Endothelial cell of umbilical vein (primary cell): ENCODE data around the gene COL28A1. TPM values are rescaled to one million over a fixed set of nuclear protein-coding genes. Genes with fewer than 3 reads are reported as not detected.

ENCODE experiments used
- BruUV-seq: library from RNA; stranded (reverse); fragments of 400-500 nt; replicated peaks from 2 replicates; lab custom pipeline; 2021; lab: Mats Ljungman, UMichigan
- CTCF ChIA-PET: fragments of 300-600, 350-600 bp; sonication (Branson Sonifier 250); formaldehyde crosslinking; loops from one replicate; lab custom pipeline; 2021; ENCODE audit warnings: antibody characterized with exemption, inconsistent platforms; lab: Charles Lee
- POLR2A ChIA-PET: fragments of 300-600, 350-600 bp; sonication (Branson Sonifier 250); formaldehyde crosslinking; loops from one replicate; lab custom pipeline; 2021; ENCODE audit warnings: antibody characterized with exemption, inconsistent platforms; lab: Charles Lee
- DNase-seq: peaks from one replicate; pipeline ENCODE4 v3.0.0-alpha.2; 2011; ENCODE audit warnings: low read depth, low spot score
- FAIRE-seq: peaks from 2 replicates; lab custom pipeline; 2011; peaks lifted over from hg19 to GRCh38; lab: Jason Lieb, UNC
- H2AFZ ChIP-seq: 2 replicates; pipeline ENCODE4 v1.6.0; 2012; ENCODE audit warnings: low read depth, low read length, control low read depth, inconsistent platforms
- H3K27ac ChIP-seq: 2 replicates; pipeline ENCODE4 v1.5.1; 2011; ENCODE audit warnings: low read depth, mild to moderate bottlenecking, control low read depth, low read length, moderate library complexity; ENCODE audit not compliant: insufficient read depth
- H3K27me3 ChIP-seq, 2 experiments: 2 replicates each; pipeline versions ENCODE4 v1.6.0 to v1.6.1; 2011; ENCODE audit warnings: low read length in 2 of 2, mixed read lengths in 1 of 2; ENCODE audit not compliant: control insufficient read depth in 2 of 2, insufficient read depth in 2 of 2
- H3K36me3 ChIP-seq, 2 experiments: 2 replicates in 1 of 2; 3 replicates in 1 of 2; pipeline ENCODE4 v1.5.1; 2011; ENCODE audit warnings: low read length in 2 of 2, mild to moderate bottlenecking in 1 of 2, moderate library complexity in 1 of 2; ENCODE audit not compliant: control insufficient read depth in 2 of 2, insufficient read depth in 2 of 2; ENCODE audit errors: extremely low read depth in 1 of 2
- H3K4me1 ChIP-seq: 3 replicates; pipeline ENCODE4 v1.5.1; 2011; ENCODE audit warnings: mild to moderate bottlenecking, low read length; ENCODE audit not compliant: control insufficient read depth, insufficient read depth; ENCODE audit errors: extremely low read depth
- H3K4me2 ChIP-seq: 2 replicates; pipeline ENCODE4 v1.6.1; 2011; ENCODE audit warnings: low read length, control low read depth, mixed read lengths; ENCODE audit not compliant: insufficient read depth
- H3K4me3 ChIP-seq, 3 experiments: fragments of 200-600 bp in 1 of 3; sonication (generic), shearing (Covaris generic) in 1 of 3; replicated peaks in 1 of 3; 2 replicates each; pipeline ENCODE4 v1.5.1; 2011 to 2016; ENCODE audit warnings: control low read depth in 3 of 3, low read length in 3 of 3, mild to moderate bottlenecking in 2 of 3, inconsistent platforms in 1 of 3, low read depth in 1 of 3, moderate library complexity in 1 of 3; ENCODE audit not compliant: insufficient read depth in 1 of 3
- H3K79me2 ChIP-seq: 2 replicates; pipeline ENCODE4 v1.6.0; 2012; ENCODE audit warnings: low read length, inconsistent platforms; ENCODE audit not compliant: control insufficient read depth, insufficient read depth
- H3K9ac ChIP-seq: replicated peaks from 2 replicates; pipeline ENCODE3; 2011; ENCODE audit warnings: low read length, control low read depth; ENCODE audit not compliant: insufficient read depth; ENCODE audit errors: extremely low read depth
- H3K9me1 ChIP-seq: replicated peaks from 3 replicates; pipeline ENCODE4 v1.6.0; 2011; ENCODE audit warnings: mild to moderate bottlenecking, low read length; ENCODE audit not compliant: control insufficient read depth, insufficient read depth; ENCODE audit errors: extremely low read depth
- H3K9me3 ChIP-seq: replicated peaks from 2 replicates; pipeline ENCODE4 v1.5.1; 2012; ENCODE audit warnings: low read length, inconsistent platforms; ENCODE audit not compliant: control insufficient read depth, insufficient read depth
- H4K20me1 ChIP-seq: replicated peaks from 2 replicates; pipeline ENCODE3; 2011; ENCODE audit warnings: mild to moderate bottlenecking, low read length; ENCODE audit not compliant: control insufficient read depth, insufficient read depth; ENCODE audit errors: extremely low read depth
- CTCF ChIP-seq, 2 donors: IDR thresholded peaks; 1 replicate in 1 of 2; 2 replicates in 1 of 2; pipeline ENCODE4 v1.5.1; 2011; ENCODE audit warnings: low read length in 2 of 2, mild to moderate bottlenecking in 2 of 2, moderate library complexity in 2 of 2, control low read depth in 1 of 2, inconsistent platforms in 1 of 2, low read depth in 1 of 2; ENCODE audit not compliant: insufficient read depth in 1 of 2; ENCODE audit errors: extremely low read depth in 1 of 2
- EZH2 ChIP-seq: IDR thresholded peaks from 2 replicates; pipeline ENCODE4 v1.6.1; 2012; ENCODE audit warnings: borderline replicate concordance, low read depth, mild to moderate bottlenecking, moderate library complexity, low read length, inconsistent platforms; ENCODE audit not compliant: severe bottlenecking
- FOS ChIP-seq: IDR thresholded peaks from 2 replicates; pipeline ENCODE4 v1.6.1; 2011; ENCODE audit warnings: mild to moderate bottlenecking, low read length, moderate library complexity, borderline replicate concordance; ENCODE audit not compliant: insufficient read depth
- GATA2 ChIP-seq: IDR thresholded peaks from 2 replicates; pipeline ENCODE4 v1.7.0; 2011; ENCODE audit warnings: low read depth, mild to moderate bottlenecking, moderate library complexity, mixed read lengths, low read length; ENCODE audit not compliant: insufficient read length, insufficient read depth
- JUN ChIP-seq: IDR thresholded peaks from 2 replicates; pipeline ENCODE4 v1.6.1; 2011; ENCODE audit warnings: borderline replicate concordance, low read depth; ENCODE audit not compliant: insufficient read length, insufficient read depth
- MAX ChIP-seq: IDR thresholded peaks from 2 replicates; pipeline ENCODE4 v1.6.1; 2011; ENCODE audit not compliant: insufficient read depth, insufficient read length
- MYC ChIP-seq: IDR thresholded peaks from one replicate; pipeline ENCODE4 v1.6.1; 2011; ENCODE audit warnings: mild to moderate bottlenecking, low read depth, low read length
- POLR2A ChIP-seq: IDR thresholded peaks from 2 replicates; pipeline ENCODE4 v1.6.1; 2012; ENCODE audit warnings: low read depth, mild to moderate bottlenecking, control low read depth, low read length
- POLR2AphosphoS5 ChIP-seq: IDR thresholded peaks from 2 replicates; pipeline ENCODE4 v1.6.1; 2012; ENCODE audit warnings: low read depth, mild to moderate bottlenecking, control low read depth, low read length, moderate library complexity; ENCODE audit not compliant: insufficient read depth
- dilution Hi-C: fragments of 300-500 bp; cut with MboI; formaldehyde crosslinking; loops from one replicate; pipeline ENCODE4 v1.15.0; 2019; ENCODE audit warnings: low sequenced_read_pairs; ENCODE audit not compliant: extremely low pct_ligation_motif_present
- intact Hi-C: fragments of 100-400 bp; cut with micrococcal nuclease; formaldehyde crosslinking; loops from one replicate; pipeline ENCODE4 v1.10.0; 2022
- polyA plus RNA-seq, 4 experiments: library from polyadenylated mRNA; depleted of rRNA in 3 of 4; stranded (reverse) in 3 of 4; unstranded in 1 of 4; fragments of >200 nt; gene quantifications; 2 replicates each; pipeline versions ENCODE4 v1.2.1 to v1.2.3, GENCODE V29; 2011 to 2012; ENCODE audit warnings: missing spikeins in 1 of 4
- total RNA-seq: library from RNA; stranded (reverse); gene quantifications from 2 replicates; pipeline ENCODE4 v1.2.3, GENCODE V29; 2021

Gene COL28A1
- total and polyA plus RNA-seq, 2 donors (not counting 3 experiments of a cell fraction or from before 2014, with no cell fraction given): not detected

GRCh38 chr7:7434329-7434728, 101.3 kb downstream of the COL28A1 start:
- CTCF ChIA-PET: interaction anchor here (3.1 kb wide), 1 partner anchor 9 kb away, joined by 23 read pairs; no protein-coding TSS in a partner anchor
- DNase-seq (no peak), FAIRE-seq (no peak)
- Histone ChIP-seq H3K9ac (no peak overlapping the region), H3K4me2 (no peak overlapping the region), H3K27me3 (no peaks in the 10 kb centered on the region), H3K4me3 (no peak overlapping the region), H4K20me1 (no peaks in the 10 kb centered on the region), H3K36me3 (no peaks in the 10 kb centered on the region), H3K79me2 (no peaks in the 10 kb centered on the region), H3K4me1 (peaks cover 9% of the 10 kb centered on the region), H3K27ac (no peak overlapping the region), H2AFZ (no peak overlapping the region), H3K9me1 (no peaks in the 10 kb centered on the region), H3K9me3 (no peaks in the 10 kb centered on the region)
- POLR2A ChIA-PET: no interaction called here
- no peak for TF ChIP-seq FOS
- no peak for TF ChIP-seq MAX
- TF ChIP-seq JUN: no peak
- TF ChIP-seq EZH2: no peak
- TF ChIP-seq CTCF (IDR thresholded peaks at IDR 0.05; ENCODE audit: extremely low read depth in 1 of 2, insufficient read depth in 1 of 2, low read depth in 1 of 2, low read length in 2 of 2): no peak
- TF ChIP-seq POLR2AphosphoS5: no peak
- TF ChIP-seq GATA2: no peak
- TF ChIP-seq POLR2A: no peak
- TF ChIP-seq MYC: no peak
- dilution Hi-C loops: no loop called here
- intact Hi-C loops: no loop called here
- no TSS peak for BruUV-seq
